ENCODE results near the gene AKR1B1. TPM values are rescaled to one million over a fixed set of nuclear protein-coding genes. Genes with fewer than 3 reads are reported as not detected.

The AKR1B1 gene
- total and polyA plus RNA-seq, 2 experiments from 2014 or later, result 48.9 to 158 TPM

DNA sequence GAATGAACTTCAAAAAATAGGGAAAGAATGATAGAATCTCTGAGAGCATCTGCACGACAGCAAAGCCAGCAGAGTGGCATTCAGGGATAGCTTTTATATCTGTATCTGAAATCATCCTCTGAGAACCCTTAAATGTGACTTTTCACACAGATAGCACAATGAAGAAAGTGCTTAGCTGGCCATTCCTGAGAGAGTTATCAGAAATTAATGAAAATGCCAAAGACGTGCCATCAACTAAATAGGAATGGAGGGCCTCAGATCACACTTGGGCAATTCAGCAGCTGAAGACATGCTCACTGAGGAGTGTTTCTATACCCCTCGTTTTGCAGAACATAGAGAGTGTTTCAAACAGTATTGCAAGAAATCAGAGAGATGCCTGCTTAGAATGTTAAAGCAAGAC lies 51.6 kb downstream of the AKR1B1 start:
- Histone ChIP-seq H3K27me3 (no peaks in the 10 kb centered on the region), H3K9me3 (ENCODE audit: low read depth) (no peaks in the 10 kb centered on the region), H3K27ac (no peak overlapping the region), H3K36me3 (no peaks in the 10 kb centered on the region), H3K4me1 (ENCODE audit: low read depth) (no peaks in the 10 kb centered on the region), H3K4me3 (no peak overlapping the region)
- DNase-seq (ENCODE audit: low read depth in 1 of 2, low spot score in 1 of 2), result no peak
- TF ChIP-seq, protein P1, sequence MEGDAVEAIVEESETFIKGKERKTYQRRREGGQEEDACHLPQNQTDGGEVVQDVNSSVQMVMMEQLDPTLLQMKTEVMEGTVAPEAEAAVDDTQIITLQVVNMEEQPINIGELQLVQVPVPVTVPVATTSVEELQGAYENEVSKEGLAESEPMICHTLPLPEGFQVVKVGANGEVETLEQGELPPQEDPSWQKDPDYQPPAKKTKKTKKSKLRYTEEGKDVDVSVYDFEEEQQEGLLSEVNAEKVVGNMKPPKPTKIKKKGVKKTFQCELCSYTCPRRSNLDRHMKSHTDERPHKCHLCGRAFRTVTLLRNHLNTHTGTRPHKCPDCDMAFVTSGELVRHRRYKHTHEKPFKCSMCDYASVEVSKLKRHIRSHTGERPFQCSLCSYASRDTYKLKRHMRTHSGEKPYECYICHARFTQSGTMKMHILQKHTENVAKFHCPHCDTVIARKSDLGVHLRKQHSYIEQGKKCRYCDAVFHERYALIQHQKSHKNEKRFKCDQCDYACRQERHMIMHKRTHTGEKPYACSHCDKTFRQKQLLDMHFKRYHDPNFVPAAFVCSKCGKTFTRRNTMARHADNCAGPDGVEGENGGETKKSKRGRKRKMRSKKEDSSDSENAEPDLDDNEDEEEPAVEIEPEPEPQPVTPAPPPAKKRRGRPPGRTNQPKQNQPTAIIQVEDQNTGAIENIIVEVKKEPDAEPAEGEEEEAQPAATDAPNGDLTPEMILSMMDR (IDR thresholded peaks at IDR 0.05; ENCODE audit: low read depth, low read length), result no peak

DNA sequence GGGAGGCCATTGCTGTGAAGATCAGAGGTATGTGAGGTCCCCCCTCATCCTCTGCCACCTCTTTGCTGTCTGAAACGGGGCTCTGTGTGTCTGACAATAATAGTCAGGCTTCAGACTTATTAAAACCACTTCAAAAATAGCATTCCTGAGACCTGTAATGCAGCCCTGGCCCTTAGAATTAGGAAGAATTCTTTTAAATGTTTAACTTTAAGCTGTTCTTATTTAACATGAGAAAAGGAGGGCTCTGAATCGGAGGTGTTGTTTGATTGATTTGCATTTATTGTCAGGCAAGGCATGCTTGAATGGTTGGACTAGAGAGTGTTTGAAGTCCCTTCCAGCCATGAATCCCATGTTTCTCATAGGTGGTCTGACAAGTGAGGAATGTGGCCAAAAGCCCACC lies 52.5 kb downstream of the AKR1B1 start:
- TF ChIP-seq, protein P1 (IDR thresholded peaks at IDR 0.05; ENCODE audit: low read depth, low read length), result no peak
- Histone ChIP-seq H3K36me3 (no peaks in the 10 kb centered on the region), H3K27ac (no peak overlapping the region), H3K4me3 (no peak overlapping the region), H3K4me1 (ENCODE audit: low read depth) (no peaks in the 10 kb centered on the region), H3K27me3 (no peaks in the 10 kb centered on the region), H3K9me3 (ENCODE audit: low read depth) (no peaks in the 10 kb centered on the region)
- DNase-seq (ENCODE audit: low read depth in 1 of 2, low spot score in 1 of 2), result no peak

DNA sequence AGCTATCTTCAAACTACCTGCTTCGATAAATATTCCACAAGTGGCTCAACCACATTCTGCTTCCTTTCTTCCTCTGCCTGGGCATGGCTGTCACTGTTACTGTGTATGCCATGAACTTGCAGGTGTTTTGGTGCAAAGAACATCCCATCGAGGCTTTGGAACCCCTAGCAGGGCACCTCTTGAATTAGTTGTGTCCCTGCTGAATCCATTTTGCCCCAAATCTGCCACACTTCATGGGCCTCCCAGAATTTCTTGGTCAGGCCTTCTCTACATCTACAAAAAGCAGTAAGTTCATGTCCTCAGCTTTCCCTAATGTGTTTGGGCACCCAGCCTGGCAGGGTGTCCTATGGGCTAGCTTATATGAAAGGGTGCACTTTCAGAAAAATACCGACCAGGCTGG lies 53.6 kb downstream of the AKR1B1 start:
- no peak overlapping the region for H3K27ac ChIP-seq
- no peaks in the 10 kb centered on the region for H3K27me3 ChIP-seq
- H3K4me1 ChIP-seq (ENCODE audit: low read depth), result no peaks in the 10 kb centered on the region
- no peaks in the 10 kb centered on the region for H3K36me3 ChIP-seq
- TF ChIP-seq, protein P1 (IDR thresholded peaks at IDR 0.05; ENCODE audit: low read depth, low read length), result no peak
- no peak overlapping the region for H3K4me3 ChIP-seq
- no peak for DNase-seq (ENCODE audit: low read depth in 1 of 2, low spot score in 1 of 2)
- no peaks in the 10 kb centered on the region for H3K9me3 ChIP-seq (ENCODE audit: low read depth)

DNA sequence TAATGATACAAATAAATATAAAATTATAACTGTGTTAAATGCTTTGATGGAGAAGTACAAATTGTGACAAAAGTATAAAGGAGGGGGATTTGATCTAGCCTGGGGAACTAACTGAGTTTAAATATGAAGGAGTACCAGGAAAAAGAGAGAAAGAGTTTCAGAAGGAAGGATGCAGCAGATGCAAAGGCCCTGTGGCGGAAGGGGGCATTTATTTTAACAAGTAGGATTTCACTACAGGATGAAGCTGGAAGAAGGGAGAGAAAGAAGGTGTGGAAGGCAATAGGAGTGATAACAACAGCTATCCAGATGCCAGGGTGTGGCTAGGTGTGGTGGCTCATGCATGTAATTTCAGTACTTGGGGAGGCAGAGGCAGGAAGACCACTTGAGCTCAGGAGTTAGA lies 55.8 kb downstream of the AKR1B1 start:
- Histone ChIP-seq H3K4me3 (no peak overlapping the region), H3K9me3 (ENCODE audit: low read depth) (no peaks in the 10 kb centered on the region), H3K36me3 (no peaks in the 10 kb centered on the region), H3K4me1 (ENCODE audit: low read depth) (no peaks in the 10 kb centered on the region), H3K27me3 (no peaks in the 10 kb centered on the region), H3K27ac (no peak overlapping the region)
- DNase-seq (ENCODE audit: low read depth in 1 of 2, low spot score in 1 of 2), result no peak
- TF ChIP-seq, protein P1 (IDR thresholded peaks at IDR 0.05; ENCODE audit: low read depth, low read length), result no peak

DNA sequence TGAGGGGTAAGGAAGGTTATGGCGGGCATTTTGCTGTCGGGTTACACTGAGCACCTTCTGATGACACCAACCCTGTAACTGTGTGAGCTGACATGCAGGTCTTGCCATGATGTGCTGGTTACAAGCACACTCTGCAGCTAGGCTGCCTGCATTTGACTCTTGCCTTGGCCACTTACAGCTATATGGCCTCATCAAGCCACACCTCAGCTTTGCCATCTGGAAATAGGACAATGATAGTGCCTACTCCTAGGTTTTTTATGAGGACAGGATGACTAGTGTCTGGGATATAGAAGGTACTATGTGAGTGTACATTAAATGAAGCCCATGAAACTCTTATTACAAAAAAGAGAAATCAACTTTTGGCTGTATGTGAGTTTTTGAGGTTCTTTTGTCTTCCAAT lies 58.0 kb downstream of the AKR1B1 start:
- no peak overlapping the region for H3K27ac ChIP-seq
- no peak overlapping the region for H3K4me3 ChIP-seq
- no peaks in the 10 kb centered on the region for H3K36me3 ChIP-seq
- DNase-seq (ENCODE audit: low read depth in 1 of 2, low spot score in 1 of 2), result no peak
- TF ChIP-seq, protein P1 (IDR thresholded peaks at IDR 0.05; ENCODE audit: low read depth, low read length), result no peak
- H3K27me3 ChIP-seq, result no peaks in the 10 kb centered on the region
- H3K4me1 ChIP-seq (ENCODE audit: low read depth), result no peaks in the 10 kb centered on the region
- no peaks in the 10 kb centered on the region for H3K9me3 ChIP-seq (ENCODE audit: low read depth)

DNA sequence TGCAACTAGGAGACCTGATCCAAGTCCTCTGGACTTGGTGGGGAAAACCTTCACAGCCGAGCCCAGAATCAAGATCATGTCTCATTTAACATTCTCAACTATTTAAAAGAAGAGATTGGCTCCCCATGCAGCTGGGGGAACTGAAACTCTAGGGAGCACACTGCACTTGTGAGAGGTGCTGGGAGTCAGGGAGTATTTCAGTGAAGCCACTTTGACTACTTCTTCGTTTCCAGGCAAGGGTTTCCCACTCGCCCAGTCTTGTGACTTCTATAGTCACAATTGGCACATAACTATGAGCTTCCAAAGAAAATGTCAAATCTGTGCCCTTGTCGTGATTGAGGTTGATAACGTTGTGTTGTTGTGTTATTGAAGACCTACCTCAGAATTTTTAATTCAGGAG lies 62.9 kb downstream of the AKR1B1 start:
- H3K27ac ChIP-seq, result no peak overlapping the region
- TF ChIP-seq, protein P1 (IDR thresholded peaks at IDR 0.05; ENCODE audit: low read depth, low read length), result no peak

More for the DNA sequence above, 62.9 kb downstream of the AKR1B1 start:
- no peaks in the 10 kb centered on the region for H3K9me3 ChIP-seq (ENCODE audit: low read depth)
- H3K4me3 ChIP-seq, result no peak overlapping the region
- H3K27me3 ChIP-seq, result no peaks in the 10 kb centered on the region
- H3K4me1 ChIP-seq (ENCODE audit: low read depth), result no peaks in the 10 kb centered on the region
- no peaks in the 10 kb centered on the region for H3K36me3 ChIP-seq
- no peak for DNase-seq (ENCODE audit: low read depth in 1 of 2, low spot score in 1 of 2)

Data from cardiac muscle cell (in vitro differentiated cells and primary cell).